GM19240 (cell line): ENCODE data around the gene NR3C2.
"Not testable (repeated sequence)": the region's sequence is repeated elsewhere in the genome, so short reads cannot be mapped to it uniquely, and the experiment has no call there.

Experiments used
- DNase-seq: peaks from one replicate; pipeline ENCODE4 v3.0.0; 2011; ENCODE audit warnings: low spot score; ENCODE audit not compliant: insufficient read length

Gene NR3C2

GRCh38 chr4:148369919-148370318, 72.3 kb downstream of the NR3C2 start:
- DNase-seq = no peak

- no peak for DNase-seq
Observed at GRCh38 chr4:148367756-148368155, 74.5 kb downstream of the NR3C2 start.

GRCh38 chr4:148366251-148366650, 76.0 kb downstream of the NR3C2 start:
- DNase-seq = no peak

GRCh38 chr4:148364525-148364924, 77.7 kb downstream of the NR3C2 start:
- DNase-seq = no peak

- no peak for DNase-seq
Observed at GRCh38 chr4:148359769-148360168, 82.4 kb downstream of the NR3C2 start.

GRCh38 chr4:148355442-148356123, 86.6 kb downstream of the NR3C2 start:
- DNase-seq = no peak

GRCh38 chr4:148354186-148354585, 88.0 kb downstream of the NR3C2 start:
- DNase-seq = no peak

GRCh38 chr4:148353571-148353970, 88.6 kb downstream of the NR3C2 start:
- no peak for DNase-seq

- no peak for DNase-seq
Observed at GRCh38 chr4:148349153-148349552, 93.1 kb downstream of the NR3C2 start.

GRCh38 chr4:148346657-148347056, 95.6 kb downstream of the NR3C2 start:
- DNase-seq = no peak

GRCh38 chr4:148345509-148345908, 96.7 kb downstream of the NR3C2 start:
- DNase-seq = no peak

GRCh38 chr4:148344941-148345340, 97.3 kb downstream of the NR3C2 start:
- no peak for DNase-seq

- no peak for DNase-seq
Observed at GRCh38 chr4:148344352-148344751, 97.9 kb downstream of the NR3C2 start.

- DNase-seq = no peak
Observed at GRCh38 chr4:148341980-148342800, 100.0 kb downstream of the NR3C2 start.

- DNase-seq = no peak
Observed at GRCh38 chr4:148335133-148335532, 107.1 kb downstream of the NR3C2 start.

GRCh38 chr4:148333265-148333664, 108.9 kb downstream of the NR3C2 start:
- no peak for DNase-seq

GRCh38 chr4:148332486-148332885, 109.7 kb downstream of the NR3C2 start:
- DNase-seq = no peak

GRCh38 chr4:148330724-148331123, 111.5 kb downstream of the NR3C2 start:
- no peak for DNase-seq

GRCh38 chr4:148330161-148330560, 112.1 kb downstream of the NR3C2 start:
- no peak for DNase-seq

- no peak for DNase-seq
Observed at GRCh38 chr4:148329751-148330150, 112.5 kb downstream of the NR3C2 start.

GRCh38 chr4:148327683-148328082, 114.5 kb downstream of the NR3C2 start:
- no peak for DNase-seq

GRCh38 chr4:148323316-148323715, 118.9 kb downstream of the NR3C2 start:
- not testable (repeated sequence) for DNase-seq

GRCh38 chr4:148315049-148315448, 127.2 kb downstream of the NR3C2 start:
- no peak for DNase-seq
